Measurements from ENCODE around the gene NISCH.
"Not testable (repeated sequence)": the region's sequence is repeated elsewhere in the genome, so short reads cannot be mapped to it uniquely, and the experiment has no call there.

NISCH gene

DNA sequence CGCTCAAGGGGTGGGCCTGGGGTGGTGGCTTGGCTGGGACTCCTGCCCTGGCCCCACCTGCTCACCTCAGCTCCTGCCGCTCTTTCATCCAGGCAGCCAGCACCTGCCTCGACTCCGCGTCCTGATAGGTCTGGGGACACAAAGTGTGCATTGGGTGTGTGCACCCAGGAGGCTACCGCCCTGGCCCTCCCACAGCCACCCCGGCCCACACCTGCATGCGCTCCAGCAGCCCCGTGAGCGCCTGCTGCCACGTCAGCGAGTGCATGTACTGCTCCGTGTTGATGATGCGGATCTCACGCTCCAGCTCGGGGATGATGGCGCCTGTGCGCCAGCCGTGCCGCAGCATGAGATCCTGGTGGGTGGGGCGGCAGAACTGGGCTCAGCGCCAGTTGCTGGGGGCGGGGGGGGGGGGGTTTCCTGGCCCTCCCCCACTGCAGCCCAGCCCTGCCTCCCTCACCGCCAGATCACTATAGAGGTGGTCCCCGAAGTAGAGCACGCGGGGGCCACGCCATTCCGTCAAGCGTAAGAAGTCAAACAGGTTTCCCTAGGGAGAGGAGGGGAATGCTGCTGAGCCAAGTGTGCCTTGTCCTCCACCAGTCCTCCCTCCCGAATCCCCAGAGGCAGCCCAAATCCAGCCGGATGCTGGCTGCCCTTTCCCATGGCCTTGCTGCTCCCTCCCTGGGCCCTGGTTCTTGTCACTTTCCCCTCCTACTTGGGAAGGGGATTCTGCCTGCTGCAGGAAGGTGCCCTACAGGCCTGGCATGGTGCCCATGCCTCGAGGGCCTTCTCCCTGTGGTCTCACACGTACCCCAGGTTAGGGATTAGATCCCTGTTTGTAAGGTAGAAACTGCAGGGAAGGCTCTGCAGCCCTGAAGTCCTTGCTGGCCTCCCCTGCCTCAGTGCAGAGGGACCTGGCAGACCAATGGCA, 69.6 kb downstream of the NISCH start:
- DNase-seq (ENCODE audit: extremely low spot score): no peak
- CTCF ChIA-PET: no interaction called here

GRCh38 chr3:52525680-52526561, 70.5 kb downstream of the NISCH start:
- POLR2A ChIA-PET: interaction anchor here (1.1 to 1.2 kb wide), 2 partner anchors 8 to 10 kb away, joined by 3 to 4 read pairs; partner anchors contain the start of gene UQCC5

More for the DNA sequence above, 69.6 kb downstream of the NISCH start:
- no peak for TF ChIP-seq FOXA1 (IDR thresholded peaks at IDR 0.05)
- no peak for TF ChIP-seq LEF1 (IDR thresholded peaks at IDR 0.05; ENCODE audit: borderline replicate concordance)
- no peak for TF ChIP-seq HDGF (IDR thresholded peaks at IDR 0.05; ENCODE audit: borderline replicate concordance)
- no peak for TF ChIP-seq ZNF384 (IDR thresholded peaks at IDR 0.05)
- no peak for TF ChIP-seq CTBP1 (IDR thresholded peaks at IDR 0.05; ENCODE audit: borderline replicate concordance)
- TF ChIP-seq SUZ12 (IDR thresholded peaks at IDR 0.05): no peak
- TF ChIP-seq L3MBTL2 (conservative IDR thresholded peaks at IDR 0.05): no peak
- no peak for TF ChIP-seq NFRKB (IDR thresholded peaks at IDR 0.05)
- no peak for TF ChIP-seq ARNT (IDR thresholded peaks at IDR 0.05)
- no peak for TF ChIP-seq PKNOX1 (IDR thresholded peaks at IDR 0.05)
- no peak for TF ChIP-seq SP1 (IDR thresholded peaks at IDR 0.05)
- POLR2A ChIA-PET: no interaction called here

DNA sequence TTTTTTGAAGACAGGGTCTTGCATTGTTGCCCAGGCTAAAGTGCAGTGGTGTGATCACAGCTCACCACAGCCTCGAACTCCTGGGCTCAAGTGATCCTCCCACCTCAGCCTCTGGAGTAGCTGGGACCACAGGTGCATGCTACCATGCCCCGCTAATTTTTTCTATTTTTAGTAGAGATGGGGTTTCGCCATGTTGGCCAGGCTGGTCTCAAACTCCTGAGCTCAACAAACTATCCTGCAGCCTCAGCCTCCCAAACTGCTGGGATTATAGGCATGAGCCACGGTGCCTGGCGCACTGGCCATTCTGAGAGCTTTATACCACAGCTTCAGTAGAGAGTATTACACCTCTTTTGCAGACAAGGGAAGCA, 71.3 kb downstream of the NISCH start:
- DNase-seq (ENCODE audit: extremely low spot score); CTCF ChIA-PET: not testable (repeated sequence)
- POLR2A ChIA-PET: interaction anchor here (1.1 to 1.2 kb wide), 2 partner anchors 9 to 10 kb away, joined by 3 to 4 read pairs; partner anchors contain the start of gene UQCC5

More at GRCh38 chr3:52525680-52526561, 70.5 kb downstream of the NISCH start:
- CTCF ChIA-PET: no interaction called here
- DNase-seq (ENCODE audit: extremely low spot score): no peak
- TF ChIP-seq ELF4 (IDR thresholded peaks at IDR 0.05) (no peak), NFRKB (IDR thresholded peaks at IDR 0.05) (no peak), PKNOX1 (IDR thresholded peaks at IDR 0.05) (no peak), FOXK2 (IDR thresholded peaks at IDR 0.05) (no peak), HDGF (IDR thresholded peaks at IDR 0.05; ENCODE audit: borderline replicate concordance) (no peak), ARNT (IDR thresholded peaks at IDR 0.05) (no peak), TARDBP (IDR thresholded peaks at IDR 0.05) (no peak), LEF1 (IDR thresholded peaks at IDR 0.05; ENCODE audit: borderline replicate concordance) (no peak), SP1 (IDR thresholded peaks at IDR 0.05) (no peak), CTBP1 (IDR thresholded peaks at IDR 0.05; ENCODE audit: borderline replicate concordance) (no peak), FOXM1 (IDR thresholded peaks at IDR 0.05; ENCODE audit: borderline replicate concordance) (no peak), ZNF384 (IDR thresholded peaks at IDR 0.05) (no peak)

DNA sequence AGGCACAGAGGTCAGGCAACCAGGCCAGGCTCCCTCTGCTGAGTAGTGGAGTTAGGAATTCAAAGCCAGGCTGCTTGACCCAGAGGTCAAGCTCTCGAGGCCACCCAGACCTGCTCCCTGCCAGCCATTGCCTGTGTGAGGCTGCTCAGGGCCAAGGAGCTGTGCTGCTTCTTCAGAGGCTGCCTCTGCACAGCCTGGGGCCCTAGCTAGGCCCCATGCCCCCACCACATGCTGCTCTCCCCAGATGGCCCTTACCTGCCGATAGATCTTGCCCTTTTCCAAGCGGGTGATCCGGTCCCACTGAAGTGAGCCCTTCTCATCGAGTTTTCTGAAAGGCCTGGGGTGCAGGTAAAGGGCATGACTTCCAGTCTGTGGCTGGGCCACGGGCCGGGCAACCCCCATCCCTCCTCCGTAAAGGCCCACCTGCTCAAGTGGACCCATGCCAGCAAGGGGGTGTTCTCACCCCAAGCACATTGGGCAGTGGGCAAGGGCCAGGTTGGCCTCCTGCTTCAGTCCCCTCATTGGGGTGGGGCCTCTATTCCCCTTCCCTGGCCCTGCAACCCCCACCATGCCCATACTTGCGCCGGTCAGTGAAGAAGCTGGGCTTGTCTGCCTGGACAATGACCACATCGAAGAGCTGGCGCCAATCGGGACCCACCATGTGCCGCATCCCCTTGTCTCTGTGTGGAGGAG, 71.8 kb downstream of the NISCH start:
- ChIA-PET CTCF (no interaction called here), POLR2A (interaction anchor here (1.1 kb wide), 1 partner anchor 9 kb away, joined by 3 read pairs; no protein-coding TSS in a partner anchor)
- no peak for DNase-seq (ENCODE audit: extremely low spot score)

DNA sequence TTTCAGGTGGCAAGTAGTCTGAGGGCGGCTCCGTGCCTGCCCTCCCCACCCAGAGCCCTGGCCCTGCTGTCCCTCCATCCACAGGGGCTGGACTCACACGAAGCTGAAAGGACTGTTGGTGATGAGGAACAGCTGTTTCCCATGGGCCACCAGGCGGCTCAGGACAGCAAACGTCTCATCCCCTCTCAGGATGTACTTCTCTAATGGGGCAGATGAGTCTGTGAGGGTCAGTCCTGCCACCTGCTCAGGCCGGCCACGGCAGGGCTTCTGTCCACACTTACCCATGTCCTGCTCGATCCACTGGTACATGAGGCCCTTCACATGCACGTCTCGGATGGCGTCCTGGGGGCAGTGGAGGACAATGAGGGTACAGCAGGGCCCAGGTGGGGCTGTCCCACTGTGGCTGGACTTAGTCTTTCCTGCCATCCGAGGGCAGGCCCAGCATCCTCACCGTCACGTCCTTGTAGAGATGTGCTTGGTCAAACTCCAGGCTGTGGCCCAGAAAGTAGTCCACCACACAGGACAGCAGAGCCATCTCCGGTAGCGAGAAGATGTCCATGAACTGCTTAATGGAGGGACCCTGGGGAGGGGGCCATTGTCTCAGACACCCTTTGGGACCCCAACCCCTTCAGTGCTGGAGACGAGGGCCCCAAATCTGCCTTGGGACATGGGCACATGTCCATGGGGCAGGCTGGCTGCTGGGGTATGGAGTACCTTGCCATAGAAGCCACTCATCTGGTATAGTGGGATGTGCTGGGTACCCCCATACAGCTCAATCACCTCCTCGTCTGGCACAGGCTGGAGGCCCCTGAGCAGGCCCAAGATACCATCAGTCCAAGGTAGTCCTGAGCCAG, 72.6 kb downstream of the NISCH start:
- no peak for DNase-seq (ENCODE audit: extremely low spot score)
- ChIA-PET CTCF (no interaction called here), POLR2A (no interaction called here)
- TF ChIP-seq L3MBTL2 (conservative IDR thresholded peaks at IDR 0.05) (no peak), FOXK2 (IDR thresholded peaks at IDR 0.05) (no peak), SUZ12 (IDR thresholded peaks at IDR 0.05) (no peak), NFRKB (IDR thresholded peaks at IDR 0.05) (no peak), SP1 (IDR thresholded peaks at IDR 0.05) (no peak), HDGF (IDR thresholded peaks at IDR 0.05; ENCODE audit: borderline replicate concordance) (no peak)

More for the DNA sequence above, 71.8 kb downstream of the NISCH start:
- no peak for TF ChIP-seq SUZ12 (IDR thresholded peaks at IDR 0.05)
- TF ChIP-seq FOXK2 (IDR thresholded peaks at IDR 0.05): no peak
- no peak for TF ChIP-seq L3MBTL2 (conservative IDR thresholded peaks at IDR 0.05)

DNA sequence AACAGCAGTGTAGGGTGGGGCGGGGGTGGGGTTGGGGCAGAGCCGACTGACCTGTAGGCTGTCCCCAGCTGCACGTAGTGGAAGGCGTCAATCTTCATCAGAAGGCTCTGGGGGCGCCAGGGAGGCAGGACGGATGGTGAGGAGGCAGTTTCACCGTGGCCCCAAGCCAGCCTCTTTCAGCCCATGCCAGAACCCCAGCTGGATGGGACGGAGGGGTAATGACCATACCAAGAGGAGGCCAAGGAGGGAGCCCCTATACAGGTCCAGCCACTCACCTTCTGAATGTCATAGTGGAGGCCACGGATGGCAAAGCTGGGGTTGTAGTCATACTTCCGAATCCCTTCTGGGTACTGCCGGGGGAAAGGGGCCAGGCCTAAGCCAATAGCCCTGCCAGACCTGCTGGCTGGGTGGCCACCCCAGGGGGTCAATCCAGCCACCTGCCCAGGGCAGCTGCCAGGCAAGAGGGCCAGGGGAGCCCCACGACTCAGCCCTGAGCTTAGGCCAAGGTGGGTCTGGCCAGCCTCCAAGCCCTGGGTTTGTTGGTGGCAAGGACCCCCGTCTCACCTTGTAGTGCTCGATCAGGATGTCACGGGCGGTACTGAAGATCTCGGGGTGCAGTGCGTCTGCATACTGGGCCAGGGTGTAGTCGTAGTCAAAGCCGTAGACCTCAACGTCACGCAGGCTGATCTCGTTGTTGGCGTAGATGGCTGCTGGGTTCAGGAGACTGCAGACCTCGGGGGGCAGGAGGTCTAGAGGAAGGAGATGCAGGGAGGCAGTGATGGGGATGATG, 73.4 kb downstream of the NISCH start:
- ChIA-PET CTCF (no interaction called here), POLR2A (no interaction called here)
- no peak for DNase-seq (ENCODE audit: extremely low spot score)
- TF ChIP-seq ELF4 (IDR thresholded peaks at IDR 0.05): no peak
- no peak for TF ChIP-seq BHLHE40 (IDR thresholded peaks at IDR 0.05; ENCODE audit: borderline replicate concordance)
- TF ChIP-seq PKNOX1 (IDR thresholded peaks at IDR 0.05): no peak

All from HEK293T (cell line).